Ishikawa (cell line): ENCODE data around the gene ZNF576.
A peak's percentile ranks its signal among the peaks of the same experiment; 100 is the strongest.

Experiments
- CEBPB ChIP-seq: IDR thresholded peaks from 2 replicates; pipeline ENCODE4 v1.6.1; 2012
- CREB1 ChIP-seq: IDR thresholded peaks from 2 replicates; pipeline ENCODE4 v1.6.1; 2012; ENCODE audit warnings: low read depth
- EGR1 ChIP-seq: IDR thresholded peaks from 2 replicates; pipeline ENCODE4 v1.6.1; 2012
- EP300 ChIP-seq: IDR thresholded peaks from 2 replicates; pipeline ENCODE4 v1.6.1; 2012; ENCODE audit warnings: borderline replicate concordance
- FOXM1 ChIP-seq: IDR thresholded peaks from 2 replicates; pipeline ENCODE4 v1.6.1; 2012; ENCODE audit warnings: low read depth, borderline replicate concordance
- MAX ChIP-seq: IDR thresholded peaks from 2 replicates; pipeline ENCODE4 v1.6.1; 2012
- NFIC ChIP-seq: IDR thresholded peaks from 2 replicates; pipeline ENCODE4 v1.6.1; 2012
- RAD21 ChIP-seq: IDR thresholded peaks from 2 replicates; pipeline ENCODE4 v1.6.1; 2012; ENCODE audit warnings: low read depth
- REST ChIP-seq: IDR thresholded peaks from 2 replicates; pipeline ENCODE4 v1.6.1; 2012; ENCODE audit warnings: low read depth, mild to moderate bottlenecking
- TAF1 ChIP-seq: IDR thresholded peaks from 2 replicates; pipeline ENCODE4 v1.6.1; 2012; ENCODE audit warnings: low read depth, mild to moderate bottlenecking
- TCF12 ChIP-seq: IDR thresholded peaks from 2 replicates; pipeline ENCODE4 v1.6.1; 2012; ENCODE audit warnings: low read depth
- TEAD4 ChIP-seq: IDR thresholded peaks from 2 replicates; pipeline ENCODE4 v1.6.1; 2012
- USF1 ChIP-seq: IDR thresholded peaks from 2 replicates; pipeline ENCODE4 v1.6.1; 2012
- YY1 ChIP-seq: IDR thresholded peaks from 2 replicates; pipeline ENCODE4 v1.6.1; 2012; ENCODE audit warnings: low read depth
- ZBTB7A ChIP-seq: IDR thresholded peaks from 2 replicates; pipeline ENCODE4 v1.6.1; 2012; ENCODE audit warnings: low read depth

The ZNF576 gene

GRCh38 chr19:43616954-43617353 lies 20.6 kb downstream of the ZNF576 start:
- TF ChIP-seq MAX: no peak

- TF ChIP-seq CEBPB (no peak), RAD21 (no peak), EGR1 (no peak), TAF1 (no peak), FOXM1 (no peak), REST (no peak), NFIC (no peak), ZBTB7A (no peak), TEAD4 (no peak), TCF12 (no peak), MAX (no peak), EP300 (no peak), USF1 (no peak), CREB1 (no peak), YY1 (no peak)
These were observed 22.5 kb downstream of the ZNF576 start for GRCh38 chr19:43618921-43619261.

GRCh38 chr19:43619262-43620060 lies 23.1 kb downstream of the ZNF576 start, which contains the start of gene ZNF428:
Gene ZNF428 (minus strand): TSS chr19:43619629. CDS start chr19:43614304, 5,325 bp downstream.
- TF ChIP-seq TAF1: peak; percentile 20; the same call in 1 of the 2 replicates
- no peak for TF ChIP-seq CREB1
- peak; percentile 79 for TF ChIP-seq MAX
- TF ChIP-seq ZBTB7A: peak; percentile 88
- no peak for TF ChIP-seq YY1
- TF ChIP-seq TEAD4: 0 out of 2 replicates have a peak, but pooled peaks have one; percentile 9
- TF ChIP-seq EGR1: no peak

GRCh38 chr19:43620061-43621001 lies 23.9 kb downstream of the ZNF576 start:
- TF ChIP-seq CREB1 (no peak), USF1 (no peak), ZBTB7A (no peak)

GRCh38 chr19:43622070-43622469 lies 25.7 kb downstream of the ZNF576 start:
- TF ChIP-seq ZBTB7A (no peak), USF1 (no peak), TAF1 (no peak), TCF12 (no peak), TEAD4 (no peak), CREB1 (no peak), MAX (no peak)

GRCh38 chr19:43622956-43623355 lies 26.6 kb downstream of the ZNF576 start:
- TF ChIP-seq RAD21: no peak
- no peak for TF ChIP-seq MAX
- no peak for TF ChIP-seq TAF1
- no peak for TF ChIP-seq USF1
- no peak for TF ChIP-seq TEAD4
- TF ChIP-seq CEBPB: no peak
- no peak for TF ChIP-seq ZBTB7A
- no peak for TF ChIP-seq YY1
- no peak for TF ChIP-seq CREB1
- no peak for TF ChIP-seq EP300
- no peak for TF ChIP-seq REST
- TF ChIP-seq TCF12: no peak
- TF ChIP-seq FOXM1: no peak
- TF ChIP-seq NFIC: no peak
- no peak for TF ChIP-seq EGR1
